ENCODE data around the gene MYO9B. TPM values are rescaled to one million over a fixed set of nuclear protein-coding genes. Genes with fewer than 3 reads are reported as not detected.

The MYO9B gene
- total and polyA plus RNA-seq, 8 donors, result 56.5 to 149 (median 66.0) TPM

- no peak for TF ChIP-seq CTCF (IDR thresholded peaks at IDR 0.05)
- DNase-seq, result peak in 1 of 4 donors; percentile 23
- no peak for ATAC-seq
Measured at GRCh38 chr19:17027535-17027975, 48.0 kb upstream of the MYO9B start.

GRCh38 chr19:17031741-17032140 is 43.8 kb upstream of the MYO9B start:
- Histone ChIP-seq H3K36me3 (no peaks in the 10 kb centered on the region), H3K4me1 (no peaks in the 10 kb centered on the region), H3K9me3 (no peaks in the 10 kb centered on the region), H3K27ac (no peak overlapping the region), H3K27me3 (peaks cover 0 to 23% of the 10 kb centered on the region in 2 donors), H3K4me3 (no peak overlapping the region)
- ATAC-seq (no peak), DNase-seq (no peak)
- intact Hi-C loops (cut with DNase I), result no loop called here
- no peak for TF ChIP-seq CTCF (IDR thresholded peaks at IDR 0.05)

More at GRCh38 chr19:17027535-17027975, 48.0 kb upstream of the MYO9B start:
- Histone ChIP-seq H3K4me3 (no peak overlapping the region), H3K36me3 (no peaks in the 10 kb centered on the region), H3K9me3 (peaks cover 0 to 14% of the 10 kb centered on the region in 2 donors), H3K27ac (no peak overlapping the region), H3K4me1 (peaks cover 0 to 19% of the 10 kb centered on the region in 2 donors), H3K27me3 (peaks cover 4 to 51% of the 10 kb centered on the region in 2 donors)
- intact Hi-C loops (cut with DNase I), result no loop called here

GRCh38 chr19:17035842-17036424 is 39.6 kb upstream of the MYO9B start:
- Histone ChIP-seq H3K4me3 (no peak overlapping the region), H3K4me1 (no peaks in the 10 kb centered on the region), H3K9me3 (no peaks in the 10 kb centered on the region), H3K27ac (no peak overlapping the region), H3K27me3 (no peaks in the 10 kb centered on the region), H3K36me3 (no peaks in the 10 kb centered on the region)
- TF ChIP-seq CTCF (IDR thresholded peaks at IDR 0.05), result no peak
- DNase-seq (peak in 2 of 4 donors; percentile 60 to 73), ATAC-seq (peak; percentile 32)
- intact Hi-C loops (cut with DNase I), result no loop called here

GRCh38 chr19:17036640-17037039 is 38.9 kb upstream of the MYO9B start:
- no peaks in the 10 kb centered on the region for H3K9me3 ChIP-seq
- H3K36me3 ChIP-seq, result no peaks in the 10 kb centered on the region
- intact Hi-C loops (cut with DNase I), result no loop called here
- H3K27me3 ChIP-seq, result no peaks in the 10 kb centered on the region
- TF ChIP-seq CTCF (IDR thresholded peaks at IDR 0.05), result no peak
- H3K4me3 ChIP-seq, result no peak overlapping the region
- peak in 1 of 4 donors; percentile 32 for DNase-seq
- no peaks in the 10 kb centered on the region for H3K4me1 ChIP-seq
- H3K27ac ChIP-seq, result no peak overlapping the region
- no peak for ATAC-seq

- peaks cover 4 to 5% of the 10 kb centered on the region in 2 donors for H3K4me1 ChIP-seq
- DNase-seq (peak in 1 of 4 donors; percentile 55), ATAC-seq (no peak)
- no peak overlapping the region for H3K27ac ChIP-seq
- no peaks in the 10 kb centered on the region for H3K27me3 ChIP-seq
- H3K4me3 ChIP-seq, result no peak overlapping the region
- no peaks in the 10 kb centered on the region for H3K9me3 ChIP-seq
- intact Hi-C loops (cut with DNase I), result no loop called here
- H3K36me3 ChIP-seq, result no peaks in the 10 kb centered on the region
- TF ChIP-seq CTCF (IDR thresholded peaks at IDR 0.05), result no peak
Measured at GRCh38 chr19:17037184-17037583, 38.4 kb upstream of the MYO9B start.
